Measurements from ENCODE around the gene MMEL1. TPM values are rescaled to one million over a fixed set of nuclear protein-coding genes. Genes with fewer than 3 reads are reported as not detected.

MMEL1 gene
- total RNA-seq, 1 donor from 2014 or later: 1.0 TPM

- no peaks in the 10 kb centered on the region for H3K36me3 Mint-ChIP-seq (ENCODE audit: low read depth)
- no peak overlapping the region for H3K27ac Mint-ChIP-seq
- peaks cover 2% of the 10 kb centered on the region for H3K27me3 Mint-ChIP-seq (ENCODE audit: insufficient read depth)
- H3K4me1 Mint-ChIP-seq (ENCODE audit: low read depth): no peaks in the 10 kb centered on the region
- DNase-seq (ENCODE audit: low spot score): no peak
- intact Hi-C loops (cut with micrococcal nuclease): no loop called here
- H3K4me3 Mint-ChIP-seq: no peak overlapping the region
- peaks cover 18% of the 10 kb centered on the region for H3K9me3 Mint-ChIP-seq
Observed at GRCh38 chr1:2650967-2651645, 18.3 kb upstream of the MMEL1 start.

DNA sequence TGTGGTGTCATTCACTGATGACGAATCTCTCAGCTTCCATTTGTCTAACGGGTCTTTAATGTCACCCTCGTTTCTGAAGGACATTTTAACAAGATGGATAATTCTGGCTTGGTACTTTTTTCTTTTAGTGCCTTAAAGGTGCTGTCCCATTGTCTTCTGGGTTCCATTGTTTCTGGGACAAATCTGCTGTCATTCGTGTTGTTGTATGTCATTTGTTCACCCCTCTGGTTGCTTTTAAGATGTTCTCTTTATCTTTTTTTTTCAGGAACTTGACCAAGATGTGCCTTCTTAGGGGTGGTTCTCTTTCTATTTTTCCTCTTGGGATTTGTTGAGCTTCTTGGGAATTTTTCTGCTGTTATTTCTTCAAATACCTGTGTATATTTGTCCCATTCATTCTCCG is 14.0 kb upstream of the MMEL1 start:
- H3K4me3 Mint-ChIP-seq: no peak overlapping the region
- no peak for DNase-seq (ENCODE audit: low spot score)
- no peaks in the 10 kb centered on the region for H3K36me3 Mint-ChIP-seq (ENCODE audit: low read depth)
- peaks cover 25% of the 10 kb centered on the region for H3K9me3 Mint-ChIP-seq
- H3K4me1 Mint-ChIP-seq (ENCODE audit: low read depth): no peaks in the 10 kb centered on the region
- H3K27me3 Mint-ChIP-seq (ENCODE audit: insufficient read depth): peaks cover 2% of the 10 kb centered on the region
- intact Hi-C loops (cut with micrococcal nuclease): loop anchor here (10.0 kb wide), 1 partner anchor 1258 kb away; the partner anchor contains the start of gene C1orf174
- no peak overlapping the region for H3K27ac Mint-ChIP-seq

GRCh38 chr1:2645776-2646175 is 13.0 kb upstream of the MMEL1 start:
- peaks cover 2% of the 10 kb centered on the region for H3K27me3 Mint-ChIP-seq (ENCODE audit: insufficient read depth)
- H3K36me3 Mint-ChIP-seq (ENCODE audit: low read depth): no peaks in the 10 kb centered on the region
- intact Hi-C loops (cut with micrococcal nuclease): loop anchor here (10.0 kb wide), 1 partner anchor 1259 kb away; the partner anchor contains the start of gene C1orf174
- peaks cover 25% of the 10 kb centered on the region for H3K9me3 Mint-ChIP-seq
- DNase-seq (ENCODE audit: low spot score): no peak
- no peaks in the 10 kb centered on the region for H3K4me1 Mint-ChIP-seq (ENCODE audit: low read depth)
- H3K27ac Mint-ChIP-seq: no peak overlapping the region
- no peak overlapping the region for H3K4me3 Mint-ChIP-seq

DNA sequence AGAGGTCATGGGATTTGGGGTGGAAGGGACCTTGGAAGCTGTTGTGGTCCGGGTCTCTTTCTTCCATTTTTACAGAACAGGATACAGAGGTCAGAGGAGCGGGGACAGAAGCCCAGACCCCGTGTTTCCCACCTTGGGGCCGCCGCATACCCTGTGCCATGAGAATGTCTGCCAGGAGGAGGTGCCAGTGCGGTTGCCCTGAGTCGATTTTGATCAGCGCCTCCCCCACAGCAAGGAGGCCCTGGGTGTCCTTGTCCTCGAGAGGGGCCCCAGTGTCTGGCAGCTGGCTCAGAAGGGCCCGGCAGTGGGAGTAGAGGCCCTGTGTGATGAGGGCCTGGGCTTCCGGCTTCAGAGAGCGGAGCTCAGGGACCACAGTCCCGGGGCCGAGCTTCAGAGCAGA is 12.3 kb upstream of the MMEL1 start:
- H3K27me3 Mint-ChIP-seq (ENCODE audit: insufficient read depth): peaks cover 2% of the 10 kb centered on the region
- H3K27ac Mint-ChIP-seq: no peak overlapping the region
- H3K4me1 Mint-ChIP-seq (ENCODE audit: low read depth): no peaks in the 10 kb centered on the region
- no peak for DNase-seq (ENCODE audit: low spot score)
- no peaks in the 10 kb centered on the region for H3K36me3 Mint-ChIP-seq (ENCODE audit: low read depth)
- H3K4me3 Mint-ChIP-seq: no peak overlapping the region
- H3K9me3 Mint-ChIP-seq: peaks cover 25% of the 10 kb centered on the region
- intact Hi-C loops (cut with micrococcal nuclease): loop anchor here (10.0 kb wide), 1 partner anchor 1260 kb away; the partner anchor contains the start of gene C1orf174

GRCh38 chr1:2644591-2645101 is 11.8 kb upstream of the MMEL1 start:
- Mint-ChIP-seq H3K27ac (no peak overlapping the region), H3K9me3 (peaks cover 25% of the 10 kb centered on the region), H3K27me3 (ENCODE audit: insufficient read depth) (peaks cover 2% of the 10 kb centered on the region), H3K4me3 (no peak overlapping the region), H3K4me1 (ENCODE audit: low read depth) (no peaks in the 10 kb centered on the region), H3K36me3 (ENCODE audit: low read depth) (no peaks in the 10 kb centered on the region)
- DNase-seq (ENCODE audit: low spot score): no peak
- intact Hi-C loops (cut with micrococcal nuclease): loop anchor here (5.0 to 10.0 kb wide), 3 partner anchors 447 to 1260 kb away; partner anchors contain the start of gene C1orf174

GRCh38 chr1:2644171-2644570 is 11.4 kb upstream of the MMEL1 start:
- H3K4me3 Mint-ChIP-seq: no peak overlapping the region
- peaks cover 2% of the 10 kb centered on the region for H3K27me3 Mint-ChIP-seq (ENCODE audit: insufficient read depth)
- H3K9me3 Mint-ChIP-seq: peaks cover 25% of the 10 kb centered on the region
- no peaks in the 10 kb centered on the region for H3K36me3 Mint-ChIP-seq (ENCODE audit: low read depth)
- DNase-seq (ENCODE audit: low spot score): no peak
- intact Hi-C loops (cut with micrococcal nuclease): loop anchor here (5.0 to 10.0 kb wide), 3 partner anchors 447 to 1261 kb away; partner anchors contain the start of gene C1orf174
- no peak overlapping the region for H3K27ac Mint-ChIP-seq
- no peaks in the 10 kb centered on the region for H3K4me1 Mint-ChIP-seq (ENCODE audit: low read depth)

- Mint-ChIP-seq H3K4me3 (peak overlapping the region; percentile 72), H3K27me3 (ENCODE audit: insufficient read depth) (peaks cover 2% of the 10 kb centered on the region), H3K36me3 (ENCODE audit: low read depth) (no peaks in the 10 kb centered on the region), H3K9me3 (peaks cover 25% of the 10 kb centered on the region), H3K27ac (peak overlapping the region; percentile 52), H3K4me1 (ENCODE audit: low read depth) (no peaks in the 10 kb centered on the region)
- DNase-seq (ENCODE audit: low spot score): no peak
- intact Hi-C loops (cut with micrococcal nuclease): loop anchor here (1.0 to 10.0 kb wide), 8 partner anchors 65 to 1261 kb away; partner anchors contain the start of genes C1orf174, MORN1, PANK4 and RER1
Observed at GRCh38 chr1:2643414-2644077, 10.7 kb upstream of the MMEL1 start.

DNA sequence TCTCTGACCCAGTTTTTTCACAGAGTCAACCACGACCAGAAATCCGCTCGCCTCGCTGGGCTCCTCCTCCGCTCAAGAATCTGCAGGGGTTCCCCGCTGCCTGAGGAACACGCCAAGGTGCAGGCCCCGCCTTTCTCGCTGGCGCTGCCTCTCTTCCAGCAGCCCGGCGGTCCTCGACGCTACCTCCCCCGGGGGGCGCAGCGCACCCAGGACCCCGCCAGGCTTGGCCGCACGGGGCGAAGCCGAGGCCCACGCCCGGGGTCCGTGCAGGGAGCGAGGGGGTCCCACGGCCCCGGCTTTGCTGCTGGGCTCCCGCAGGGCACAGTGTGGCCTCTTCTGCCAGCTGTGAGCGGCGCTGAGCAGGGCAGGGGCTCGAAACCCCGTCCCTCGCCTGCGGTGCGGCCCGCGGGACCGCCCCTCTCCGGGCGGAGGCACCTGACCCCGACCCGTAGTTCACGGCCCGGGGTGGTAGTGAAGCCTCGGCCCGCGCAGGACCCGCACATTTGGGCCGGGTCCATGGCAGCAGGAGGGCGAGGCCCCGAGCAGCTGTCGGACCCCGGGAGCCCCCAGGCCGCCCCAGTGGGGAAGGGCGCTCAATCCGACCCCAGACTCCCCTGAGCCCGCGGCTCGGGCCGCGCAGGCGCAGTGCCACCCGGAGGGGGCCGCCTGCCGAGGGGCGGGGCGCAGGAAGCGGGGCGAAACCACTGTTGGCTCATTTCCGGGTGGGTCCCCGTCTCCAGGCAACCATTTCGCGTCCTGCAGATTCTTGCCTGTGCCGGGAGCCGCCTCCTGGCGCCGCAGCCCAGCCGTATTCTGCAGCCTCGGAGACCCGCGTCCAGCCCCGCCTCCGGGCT is 10.0 kb upstream of the MMEL1 start:
- DNase-seq (ENCODE audit: low spot score): peak; percentile 93
- intact Hi-C loops (cut with micrococcal nuclease): loop anchor here (1.0 to 10.0 kb wide), 9 partner anchors 56 to 1262 kb away; partner anchors contain the start of genes C1orf174, MORN1, PANK4 and PRXL2B
- Mint-ChIP-seq H3K9me3 (peaks cover 20% of the 10 kb centered on the region), H3K4me3 (peak overlapping the region; percentile 85), H3K27me3 (ENCODE audit: insufficient read depth) (no peaks in the 10 kb centered on the region), H3K4me1 (ENCODE audit: low read depth) (no peaks in the 10 kb centered on the region), H3K27ac (peak overlapping the region; percentile 93), H3K36me3 (ENCODE audit: low read depth) (no peaks in the 10 kb centered on the region)

DNA sequence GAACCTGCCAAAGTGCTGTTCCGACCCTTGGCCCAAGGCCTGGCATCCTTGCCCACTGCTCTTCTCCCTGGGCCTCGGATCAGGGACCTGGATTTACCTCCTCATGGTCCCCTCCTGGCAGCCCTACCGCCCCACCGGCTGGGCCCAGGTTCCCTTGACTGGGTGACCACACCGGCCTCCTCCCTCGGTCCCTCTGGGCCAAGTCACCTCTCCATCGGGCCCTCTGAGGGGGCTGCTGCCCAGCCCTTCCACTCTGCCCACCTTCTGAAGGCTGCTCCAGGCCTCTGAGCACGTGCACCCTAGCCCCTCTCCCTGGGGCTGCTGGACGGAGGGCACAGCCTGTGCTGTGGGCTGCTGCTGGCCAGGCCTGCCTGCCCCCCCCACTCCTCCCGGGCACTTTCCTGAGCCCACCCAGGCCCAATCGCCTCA is 9.3 kb upstream of the MMEL1 start:
- DNase-seq (ENCODE audit: low spot score): no peak
- peak overlapping the region; percentile 93 for H3K27ac Mint-ChIP-seq

DNA sequence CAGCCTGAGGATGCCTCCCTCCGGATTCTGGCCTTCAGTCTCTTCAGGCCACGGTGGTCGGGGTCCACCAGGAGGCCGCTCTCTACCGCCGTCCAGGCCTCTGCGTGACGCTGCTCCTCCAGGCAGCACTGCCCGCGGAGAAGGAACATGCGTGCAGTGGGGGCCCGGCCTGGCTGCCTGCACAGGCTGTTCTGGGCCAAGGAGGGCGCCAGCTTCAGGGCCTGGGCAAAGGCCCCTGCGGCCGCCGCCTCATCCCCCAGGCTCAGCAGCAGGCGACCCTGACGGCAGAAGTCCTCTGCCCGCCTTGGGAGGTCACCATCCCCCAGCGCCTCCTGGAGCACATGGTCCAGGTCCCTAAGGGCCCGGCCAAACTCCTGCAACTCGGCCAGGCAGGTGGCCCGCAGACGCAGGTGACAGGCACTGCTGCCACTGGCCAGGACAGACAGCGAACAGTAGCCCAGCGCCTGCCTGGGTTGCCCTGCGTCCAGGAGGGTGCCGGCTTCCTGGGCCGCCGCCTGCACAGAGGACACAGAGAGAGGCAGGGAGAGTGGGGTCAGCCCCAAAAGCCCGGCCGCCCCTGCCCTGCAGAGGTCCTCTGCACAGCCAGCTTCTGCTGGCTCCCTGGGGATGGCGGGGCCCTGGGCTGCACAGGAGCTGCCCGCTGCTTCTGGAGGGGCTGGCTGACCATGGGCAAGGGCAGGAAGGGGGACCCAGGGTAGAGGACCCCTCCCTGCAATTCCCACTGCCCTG is 8.7 kb upstream of the MMEL1 start:
- no peaks in the 10 kb centered on the region for H3K27me3 Mint-ChIP-seq (ENCODE audit: insufficient read depth)
- H3K4me1 Mint-ChIP-seq (ENCODE audit: low read depth): no peaks in the 10 kb centered on the region
- H3K9me3 Mint-ChIP-seq: peaks cover 20% of the 10 kb centered on the region
- intact Hi-C loops (cut with micrococcal nuclease): loop anchor here (1.0 to 10.0 kb wide), 5 partner anchors 55 to 1263 kb away; partner anchors contain the start of genes C1orf174 and PRXL2B
- peaks cover 1% of the 10 kb centered on the region for H3K36me3 Mint-ChIP-seq (ENCODE audit: low read depth)
- DNase-seq (ENCODE audit: low spot score): no peak
- peak overlapping the region; percentile 85 for H3K4me3 Mint-ChIP-seq
- H3K27ac Mint-ChIP-seq: no peak overlapping the region

More for the DNA sequence above, 9.3 kb upstream of the MMEL1 start:
- intact Hi-C loops (cut with micrococcal nuclease): loop anchor here (1.0 to 10.0 kb wide), 5 partner anchors 56 to 1263 kb away; partner anchors contain the start of genes C1orf174 and PRXL2B
- Mint-ChIP-seq H3K4me3 (peak overlapping the region; percentile 85), H3K27me3 (ENCODE audit: insufficient read depth) (no peaks in the 10 kb centered on the region), H3K9me3 (peaks cover 21% of the 10 kb centered on the region), H3K36me3 (ENCODE audit: low read depth) (no peaks in the 10 kb centered on the region), H3K4me1 (ENCODE audit: low read depth) (no peaks in the 10 kb centered on the region)

GRCh38 chr1:2640626-2641025 is 7.8 kb upstream of the MMEL1 start:
- no peak for DNase-seq (ENCODE audit: low spot score)
- Mint-ChIP-seq H3K27ac (no peak overlapping the region), H3K27me3 (ENCODE audit: insufficient read depth) (no peaks in the 10 kb centered on the region), H3K9me3 (peaks cover 17% of the 10 kb centered on the region), H3K36me3 (ENCODE audit: low read depth) (peaks cover 1% of the 10 kb centered on the region), H3K4me1 (ENCODE audit: low read depth) (no peaks in the 10 kb centered on the region), H3K4me3 (no peak overlapping the region)
- intact Hi-C loops (cut with micrococcal nuclease): loop anchor here (5.0 to 10.0 kb wide), 3 partner anchors 443 to 1264 kb away; partner anchors contain the start of gene C1orf174
